T-helper 2 cell treated with Interferon-gamma antibody and Interleukin-4, amounts not matched to agents 100 ng/mL and 5 ng/mL, for 36 hours (primary cell): ENCODE data around the gene TNS3. TPM values are rescaled to one million over a fixed set of nuclear protein-coding genes. Genes with fewer than 3 reads are reported as not detected.

ENCODE experiments used
- intact Hi-C: fragments of 100-400 bp; cut with micrococcal nuclease; formaldehyde crosslinking; loops from one replicate; pipeline ENCODE4 v1.15.1; 2023
- total RNA-seq: library from RNA; stranded (reverse); gene quantifications from 2 replicates; pipeline ENCODE4 v1.2.3, GENCODE V29; 2022

Gene TNS3
- total RNA-seq, 1 donor from 2014 or later = 0.20 TPM

DNA sequence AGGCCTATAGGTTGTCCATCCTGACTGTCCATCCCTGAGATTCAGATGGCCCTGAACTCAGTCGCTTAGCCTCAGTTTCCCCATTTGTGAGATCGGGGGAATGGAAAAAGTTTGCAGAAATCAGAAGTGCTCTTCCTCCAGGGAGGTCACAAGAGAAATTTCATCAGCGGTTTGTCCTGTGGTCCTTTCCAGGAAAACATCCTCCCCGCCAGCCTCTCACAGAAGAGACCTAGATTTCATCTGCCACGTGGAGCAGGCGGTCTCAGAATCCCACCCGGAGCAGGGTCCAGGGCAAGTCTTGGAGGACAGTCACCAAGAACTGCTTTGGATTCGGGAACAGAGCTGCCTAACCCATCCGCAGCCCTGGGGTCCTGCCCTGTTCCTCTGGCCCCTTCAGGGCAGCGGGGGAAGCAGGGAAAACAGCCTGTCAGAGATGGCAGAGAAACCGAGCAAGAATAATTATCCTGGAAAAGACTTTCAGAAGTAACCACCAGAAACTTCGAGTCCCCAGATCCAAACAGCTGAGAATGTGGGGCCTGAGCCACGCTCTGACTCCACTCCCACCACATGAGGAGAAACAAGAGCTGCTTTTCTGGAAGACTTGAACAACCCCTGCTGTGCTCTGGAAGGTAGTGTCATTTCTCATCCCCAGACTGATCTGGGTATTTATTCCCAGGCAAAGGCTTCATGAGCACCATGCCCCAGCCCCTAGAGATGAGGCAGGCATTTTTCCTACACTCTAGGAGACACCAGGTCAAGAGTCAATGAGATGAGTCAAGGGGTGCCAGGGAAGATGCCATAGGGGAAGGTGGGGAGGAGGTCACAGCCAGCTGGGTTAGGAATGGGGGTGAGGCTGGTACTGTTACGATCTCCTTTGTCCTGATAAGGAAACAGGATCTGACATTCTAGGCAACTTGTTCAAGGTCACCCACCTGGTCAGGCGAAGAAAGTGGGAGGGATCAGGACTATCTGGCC lies 1.1 kb upstream of the TNS3 start:
- intact Hi-C loops = no loop called here

DNA sequence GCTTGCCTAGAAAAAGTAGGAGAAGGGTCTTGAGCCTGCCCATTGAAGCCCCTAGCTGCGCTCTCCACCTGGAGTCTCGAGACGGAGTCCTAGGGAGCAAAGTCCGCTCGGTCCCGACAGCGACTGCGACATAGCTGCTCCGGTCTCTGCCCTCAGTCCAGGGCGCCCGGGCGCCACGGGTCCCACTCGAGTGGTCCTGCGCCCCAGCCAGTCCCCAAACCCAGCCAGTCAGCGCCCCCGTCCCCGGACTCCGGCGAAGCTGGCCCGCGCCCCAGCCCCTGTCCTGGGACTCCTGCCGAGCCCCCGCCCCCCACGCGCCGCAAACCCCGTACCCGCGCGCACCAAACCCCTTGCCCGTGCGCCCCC lies 490 bp downstream of the TNS3 start:
- intact Hi-C loops = no loop called here

DNA sequence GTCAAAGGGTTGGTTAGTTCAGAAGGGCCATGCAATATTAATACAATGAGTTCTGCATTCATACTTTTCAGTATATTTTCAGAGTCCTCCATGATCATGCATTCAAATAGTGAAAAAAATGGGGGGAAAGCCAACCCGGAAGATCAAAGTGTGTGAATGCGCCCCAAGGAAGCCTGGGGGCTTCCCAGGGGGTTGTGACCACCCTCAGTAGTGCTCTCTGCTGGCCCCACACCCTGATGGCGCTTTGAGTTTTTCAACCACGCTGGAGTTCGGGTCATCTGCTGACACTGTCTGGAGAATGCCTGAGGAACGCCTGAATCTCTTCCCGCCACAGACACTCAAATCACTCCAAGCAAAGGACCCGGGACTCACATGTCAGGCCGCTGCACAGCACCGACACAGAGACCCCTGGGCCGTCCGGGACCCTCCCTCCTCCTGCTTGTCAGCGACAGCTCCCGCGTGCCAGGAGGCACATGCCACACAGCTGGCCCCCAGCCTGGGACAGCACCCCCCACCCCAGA lies 1.0 kb downstream of the TNS3 start:
- intact Hi-C loops = no loop called here

DNA sequence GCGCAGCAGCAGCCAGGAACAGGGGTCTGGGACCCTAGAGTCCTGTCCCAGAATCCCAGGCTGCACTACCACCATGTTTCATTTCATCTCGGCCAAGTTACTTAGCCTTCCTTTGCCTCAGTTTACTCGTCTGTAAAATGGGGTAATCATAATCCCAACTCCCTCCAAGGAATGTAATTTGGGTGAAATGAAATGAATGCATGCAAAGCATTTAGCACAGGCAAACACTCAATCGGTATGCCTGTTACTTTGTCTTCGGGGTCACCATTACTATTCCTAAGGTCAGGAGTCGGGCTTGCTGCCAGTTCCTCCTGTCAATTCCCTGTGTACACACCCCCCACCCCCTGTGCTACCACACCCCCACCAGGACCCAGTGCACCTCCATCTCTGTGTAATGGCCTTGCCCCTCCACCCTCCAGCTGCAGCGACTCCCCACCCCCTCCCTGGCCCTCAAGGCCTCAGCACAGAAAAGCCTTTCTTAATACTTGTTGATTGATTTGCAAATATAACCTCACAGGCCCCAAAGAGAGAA lies 1.7 kb downstream of the TNS3 start:
- intact Hi-C loops = no loop called here

DNA sequence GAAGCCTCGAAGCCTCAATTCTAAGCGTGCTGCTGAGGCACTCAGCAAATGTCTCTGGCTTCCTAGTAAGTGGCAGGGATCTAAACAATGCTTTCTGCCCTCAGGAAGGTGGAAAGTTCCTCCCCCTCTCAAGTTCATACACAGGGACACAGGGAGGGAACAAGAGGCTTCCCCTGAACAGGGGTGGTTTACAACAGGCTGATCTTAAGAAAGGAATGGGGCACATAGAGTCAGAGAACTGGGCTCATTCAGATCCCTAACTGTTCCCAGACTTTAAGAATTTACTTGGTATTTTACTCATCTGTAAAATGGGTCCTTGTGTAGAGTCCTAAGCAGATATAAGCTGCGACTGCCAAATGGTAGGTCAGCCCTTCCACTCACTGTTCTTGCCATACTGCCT lies 2.5 kb downstream of the TNS3 start:
- intact Hi-C loops = no loop called here

DNA sequence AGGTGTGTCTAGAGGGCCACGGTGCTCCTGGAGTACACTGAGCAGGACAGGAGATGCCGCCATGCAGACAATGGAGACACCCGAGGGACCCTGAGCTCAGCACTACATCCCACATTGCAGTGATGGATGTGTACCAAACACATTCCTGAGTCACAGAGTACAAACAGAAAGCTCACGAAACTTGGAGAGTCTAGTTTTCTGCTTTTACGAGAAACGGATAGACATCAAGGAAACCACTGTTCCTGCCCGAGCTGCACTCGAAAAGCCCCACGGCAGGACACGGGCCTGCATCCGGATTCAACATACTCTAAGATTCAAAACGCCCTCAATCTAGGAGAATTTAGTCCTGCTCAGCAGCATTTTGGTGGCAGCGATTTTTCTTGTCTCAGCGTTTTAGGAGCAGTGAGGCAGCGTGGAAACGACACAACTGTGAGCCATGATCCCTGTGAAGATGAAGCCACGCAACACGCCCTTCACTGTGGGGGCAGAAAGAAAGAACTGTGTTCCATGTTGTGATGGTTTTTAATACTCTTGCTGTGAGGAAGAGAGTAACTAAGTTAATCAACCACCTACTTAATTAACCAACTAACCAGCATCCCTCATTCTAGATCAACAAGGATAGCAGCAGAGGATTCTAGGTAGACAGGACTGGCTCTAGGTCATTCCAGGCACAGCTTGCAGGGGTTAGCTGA lies 3.2 kb downstream of the TNS3 start:
- intact Hi-C loops = no loop called here

DNA sequence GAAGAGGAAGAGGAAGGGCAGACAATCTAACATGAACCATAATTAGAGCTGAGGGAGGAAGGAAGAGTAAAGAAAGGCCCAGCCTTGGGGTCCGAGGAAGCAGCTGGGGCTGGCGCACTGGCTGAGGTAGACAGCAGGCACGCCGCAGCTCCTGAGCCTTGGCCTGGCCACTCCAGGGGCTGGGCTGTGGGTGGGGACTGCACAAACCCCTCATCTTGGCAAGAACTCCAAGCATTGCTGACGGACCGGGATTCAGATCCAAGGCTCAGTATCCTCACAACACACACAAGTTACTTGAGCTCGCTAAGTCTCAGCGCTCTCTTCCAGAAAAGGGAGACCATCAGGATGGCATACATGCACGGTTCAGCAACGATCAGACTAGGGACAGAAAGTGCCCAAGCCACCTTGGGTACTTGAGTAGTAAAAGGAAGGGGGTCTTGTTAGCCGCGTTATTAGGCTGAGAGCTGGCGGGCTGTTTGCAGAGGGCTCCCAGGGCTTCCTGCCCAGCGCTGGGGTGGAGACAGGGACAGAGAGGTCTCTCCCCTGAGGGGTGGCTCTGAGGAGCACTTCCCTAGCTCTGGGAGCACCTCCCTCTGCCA lies 4.5 kb downstream of the TNS3 start:
- intact Hi-C loops = no loop called here

DNA sequence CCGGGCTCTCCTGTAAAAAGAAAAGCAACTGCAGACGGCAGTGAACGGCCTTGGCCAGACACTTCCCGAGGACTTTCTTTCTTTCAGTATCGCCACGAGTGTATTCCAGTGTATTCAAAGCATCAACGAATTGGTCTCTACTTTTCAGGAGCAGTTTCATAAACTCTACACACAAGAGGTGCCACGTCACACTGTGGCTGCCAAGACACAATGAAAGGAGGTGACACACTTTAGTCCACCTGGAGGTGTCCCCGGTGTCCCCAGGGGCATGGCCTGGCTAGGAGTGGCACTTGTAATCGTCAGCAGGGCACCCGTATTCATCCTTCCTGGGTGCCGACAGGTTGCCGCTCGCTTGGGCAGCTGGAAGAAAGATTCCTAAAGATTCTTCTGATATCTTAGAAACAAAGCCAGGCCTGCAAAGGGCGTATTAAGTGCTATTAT lies 5.0 kb downstream of the TNS3 start:
- intact Hi-C loops = no loop called here

DNA sequence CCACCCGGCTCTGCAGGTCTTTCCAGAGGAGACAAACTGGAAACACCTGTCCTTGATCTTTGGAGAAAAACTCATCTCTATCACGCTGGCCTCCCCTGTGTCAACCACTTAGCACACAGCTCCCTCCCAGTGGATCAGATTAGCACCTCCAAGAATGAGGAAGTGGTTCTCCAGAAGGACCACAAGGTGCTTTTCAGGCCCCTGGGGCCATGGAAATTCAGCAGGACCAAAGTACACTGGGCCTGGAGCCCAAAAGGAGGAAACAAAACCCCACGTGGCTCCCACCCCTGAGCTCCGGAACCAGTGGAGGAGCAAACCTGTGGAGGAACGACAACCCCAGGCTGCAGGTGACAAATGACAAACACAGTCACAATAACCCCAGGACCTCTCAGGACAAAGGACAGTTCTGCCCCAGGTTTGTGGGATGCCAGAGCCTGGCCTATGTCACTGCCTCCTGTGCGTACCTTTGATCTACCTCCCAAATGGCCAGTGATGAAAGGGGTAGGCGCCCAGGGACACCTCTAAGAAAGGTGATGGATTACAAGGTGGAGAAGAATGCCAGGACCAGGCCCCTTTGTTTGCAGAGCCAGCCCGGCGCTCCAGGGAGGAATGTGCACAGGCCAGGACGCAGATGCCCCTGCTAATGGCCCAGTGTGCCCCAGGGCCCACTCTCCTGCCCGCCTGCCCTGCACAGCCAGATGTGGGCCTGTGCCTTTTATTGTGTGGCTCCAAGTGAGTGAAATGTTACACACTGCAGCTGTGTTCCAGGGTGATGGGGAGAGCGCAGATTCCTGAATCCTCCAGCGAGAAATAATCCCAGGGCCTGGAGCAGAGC lies 5.7 kb downstream of the TNS3 start:
- intact Hi-C loops = no loop called here

DNA sequence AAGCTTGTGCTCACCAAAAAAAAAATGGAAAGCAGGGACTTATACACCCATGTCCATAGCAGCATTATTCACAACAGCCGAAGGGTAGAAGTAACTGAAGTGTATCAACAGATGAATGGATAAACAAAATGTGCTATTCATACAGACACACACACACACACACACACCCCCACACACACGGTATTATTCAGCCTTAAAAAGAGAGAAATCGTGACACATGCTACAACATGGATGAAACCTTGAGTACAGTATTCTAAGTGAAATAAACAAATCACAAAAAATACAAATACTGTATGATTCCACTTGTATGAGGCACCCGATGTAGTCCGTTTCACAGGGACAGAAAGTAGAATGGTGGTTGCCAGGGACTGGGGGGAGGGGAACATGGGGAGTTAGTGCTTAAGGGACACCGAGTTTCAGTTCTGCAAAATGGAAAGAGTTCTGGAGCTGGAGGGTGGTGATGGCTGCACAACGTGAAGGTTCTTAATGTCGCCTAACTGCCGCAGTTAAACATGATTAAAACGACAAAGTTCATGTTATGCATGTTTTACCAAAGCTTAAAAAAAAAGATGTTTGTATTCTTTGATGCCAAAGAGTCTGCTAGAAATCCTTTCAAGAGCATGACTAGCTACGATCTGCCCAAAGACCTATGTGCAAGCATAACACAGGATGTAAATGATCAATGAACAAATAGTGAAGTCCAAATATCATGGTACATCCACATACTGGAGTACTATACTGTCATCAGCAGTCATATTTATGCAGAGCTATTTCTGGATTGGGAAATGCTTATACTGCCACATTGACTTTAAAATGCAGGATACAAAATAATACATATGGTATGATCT lies 7.2 kb downstream of the TNS3 start:
- intact Hi-C loops = no loop called here

DNA sequence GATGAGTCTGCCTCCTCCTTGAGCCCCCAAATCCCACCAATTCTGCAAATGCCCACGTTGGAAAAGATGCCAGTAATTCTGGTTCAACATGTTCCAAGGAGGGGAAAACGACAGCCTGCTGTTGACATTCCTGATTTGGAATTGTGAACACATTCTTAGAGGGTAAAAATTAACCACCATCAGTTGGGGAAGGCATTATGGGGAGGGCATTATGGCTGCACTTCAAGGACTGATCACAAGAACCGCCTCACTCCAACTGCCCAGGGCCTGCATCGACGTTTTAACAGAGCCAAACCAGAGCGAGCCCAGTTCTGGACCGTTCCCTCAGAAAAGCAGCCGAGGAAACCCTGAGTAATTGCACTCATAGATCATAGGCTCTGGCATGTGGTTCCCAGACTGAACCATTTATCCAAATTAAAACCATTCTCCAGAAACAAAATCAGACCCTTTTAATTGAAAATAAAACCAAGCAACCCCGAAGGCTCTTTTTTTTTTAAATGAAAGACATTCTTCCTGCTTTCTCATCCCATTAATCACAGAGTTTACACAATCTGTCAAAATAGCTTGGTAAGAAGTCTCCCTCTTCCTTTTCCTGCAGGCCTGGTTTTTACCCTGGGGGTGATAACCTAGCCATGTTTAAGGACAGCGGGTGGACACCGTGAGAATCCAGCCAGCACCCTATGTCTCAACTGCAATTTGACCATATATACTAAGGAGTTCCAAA lies 8.0 kb downstream of the TNS3 start:
- intact Hi-C loops = no loop called here

DNA sequence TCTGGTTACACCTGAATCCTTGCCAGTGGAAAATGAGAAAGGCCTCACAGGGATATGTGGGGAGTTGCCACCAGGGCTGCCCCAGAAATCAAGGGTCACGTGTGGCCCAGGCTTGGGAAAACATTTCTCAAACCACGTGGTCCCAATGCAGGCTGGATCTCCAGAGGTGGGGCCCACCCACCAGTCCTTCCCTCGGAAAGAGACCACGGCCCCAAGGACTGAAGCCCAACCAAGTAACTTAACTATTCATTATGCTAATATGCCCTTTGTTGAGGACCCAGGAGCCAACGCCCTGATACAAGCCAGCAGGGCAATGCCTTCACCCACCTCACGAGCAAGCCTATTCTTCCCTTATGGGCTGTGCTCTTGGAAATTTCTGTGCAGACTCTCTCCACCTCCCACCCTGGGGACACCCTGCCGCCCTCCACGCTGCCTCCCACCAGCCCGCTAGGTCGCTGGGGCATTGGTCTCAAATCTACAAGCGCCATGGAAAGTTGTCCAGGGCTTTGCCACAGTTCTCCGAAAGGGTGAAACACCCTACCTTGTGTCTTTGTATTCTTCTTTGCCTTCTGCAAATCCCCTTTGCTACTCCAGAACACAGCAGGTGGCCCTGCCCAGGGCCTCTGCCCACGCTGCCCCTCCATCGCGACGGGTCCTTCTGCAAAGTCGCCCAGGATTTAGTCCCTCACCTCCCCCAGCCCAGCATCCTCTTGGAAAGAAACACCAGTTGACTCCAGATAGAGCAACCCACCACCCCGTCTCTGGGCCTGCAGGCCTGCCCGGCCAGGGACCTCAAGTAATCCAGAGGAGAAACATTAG lies 8.8 kb downstream of the TNS3 start:
- intact Hi-C loops = no loop called here

DNA sequence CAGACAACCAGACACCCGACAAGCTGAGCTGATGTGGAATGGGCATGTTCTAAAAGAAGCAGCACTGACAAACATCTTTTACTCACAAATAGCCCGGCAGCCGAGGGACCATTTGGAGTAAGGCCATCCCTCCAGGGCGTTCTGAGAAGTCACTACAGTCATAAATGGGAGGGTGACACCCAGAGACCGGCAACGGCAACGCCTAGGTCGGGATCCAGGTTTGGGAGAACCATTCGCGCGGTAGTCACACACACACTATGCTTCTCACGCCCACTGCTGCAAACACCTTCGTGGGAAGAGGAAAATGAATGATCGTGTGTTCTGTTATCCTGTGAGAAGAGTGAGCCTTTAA lies 9.8 kb downstream of the TNS3 start:
- intact Hi-C loops = no loop called here

DNA sequence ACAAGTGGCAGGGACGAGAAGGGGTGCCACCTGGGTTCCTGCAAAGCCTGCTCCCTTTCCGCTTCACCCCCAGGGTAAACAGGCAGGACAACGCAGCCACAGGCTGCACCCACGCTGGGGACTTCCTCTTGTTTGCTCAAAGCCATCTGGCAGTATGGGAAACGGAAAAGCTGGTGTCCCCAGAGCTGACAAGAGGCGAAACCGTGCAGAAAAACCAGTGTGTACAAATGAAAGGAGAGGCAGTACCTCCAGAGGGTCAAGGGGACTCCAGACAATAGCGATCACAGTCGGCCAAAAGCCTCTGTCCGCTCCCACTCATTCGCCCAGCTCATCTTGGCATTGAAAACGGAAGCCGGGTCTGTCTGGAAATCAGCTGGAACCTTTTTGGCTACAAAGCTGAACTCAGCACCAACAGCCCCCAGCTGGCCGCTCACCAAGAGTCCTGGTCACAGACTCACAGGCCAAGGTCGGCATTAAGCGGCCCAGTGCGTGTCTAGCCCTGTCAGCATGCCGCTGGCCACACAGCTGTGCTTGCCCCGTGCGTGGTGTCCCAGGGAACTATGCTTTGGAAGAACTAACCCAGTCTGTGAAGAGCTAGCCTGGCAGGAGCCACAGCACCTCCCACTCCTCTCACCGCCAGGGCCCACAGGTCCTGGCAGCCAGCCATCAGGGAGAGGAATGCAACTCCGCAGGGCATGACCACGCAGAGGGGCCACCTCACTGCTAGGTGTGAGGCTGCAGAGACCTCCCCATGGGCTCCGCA lies 10.4 kb downstream of the TNS3 start:
- intact Hi-C loops = no loop called here

DNA sequence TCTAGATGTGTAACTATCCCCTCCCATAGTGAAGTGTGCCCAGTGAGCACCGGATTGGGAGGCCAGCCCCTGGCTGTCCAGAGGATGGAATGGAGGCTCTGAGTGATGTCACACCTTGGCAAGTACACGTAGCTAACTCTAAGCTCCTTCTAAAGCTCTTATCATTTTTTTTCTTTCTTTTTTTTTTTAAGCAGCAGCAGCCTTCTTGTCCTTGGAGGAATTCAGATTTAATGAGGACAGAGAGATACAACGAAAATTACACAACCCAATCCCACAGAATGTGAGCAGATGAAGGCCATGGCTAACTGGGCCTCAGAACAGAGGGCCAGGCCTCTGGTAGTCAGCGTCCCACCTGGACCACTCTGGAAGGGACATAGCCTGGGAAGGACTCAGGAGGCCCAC lies 11.3 kb downstream of the TNS3 start:
- intact Hi-C loops = no loop called here

DNA sequence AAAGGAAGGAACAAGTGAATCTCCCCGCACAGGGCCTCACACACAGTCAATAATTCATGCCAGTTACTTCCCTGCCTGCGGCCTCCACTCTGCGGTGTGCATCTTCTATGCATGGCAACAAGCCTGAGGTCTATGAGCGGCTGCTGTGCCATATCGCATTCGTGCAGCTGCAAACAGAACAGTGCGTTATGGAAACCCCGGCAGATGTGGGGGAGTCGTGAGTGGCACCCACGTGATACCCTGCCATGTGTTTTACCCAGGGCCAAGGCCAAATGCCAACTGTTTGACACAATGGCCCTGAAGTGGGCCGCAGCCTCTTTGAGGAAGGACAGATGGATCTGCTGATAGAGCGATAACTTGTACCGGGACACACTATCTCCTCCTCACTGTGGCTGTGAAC lies 13.4 kb downstream of the TNS3 start:
- intact Hi-C loops = no loop called here

DNA sequence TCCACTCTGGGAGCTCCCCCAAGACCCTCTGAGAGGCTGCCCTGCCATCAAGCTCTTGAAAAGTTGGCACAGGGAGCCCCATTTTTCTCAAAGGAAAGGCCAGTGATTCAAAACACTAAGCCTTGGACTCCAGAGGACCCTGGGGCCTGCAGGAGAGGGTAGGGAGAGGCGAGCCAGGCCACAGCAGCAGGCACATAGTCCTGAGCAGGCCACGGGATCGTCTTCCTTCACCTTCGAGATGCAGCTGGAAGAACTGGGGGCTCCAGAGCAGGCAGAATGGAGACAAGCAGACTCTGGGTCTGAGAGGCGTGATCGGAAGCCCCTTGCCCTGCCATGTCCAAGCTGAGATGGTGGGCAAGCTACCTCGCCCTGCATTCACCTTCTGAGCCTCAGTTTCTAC lies 13.9 kb downstream of the TNS3 start:
- intact Hi-C loops = no loop called here
